ENCODE results near the gene GJD3.

GRCh38 chr17:40366861-40367518 lies 2.5 kb upstream of the GJD3 start:
- TF ChIP-seq CTCF (IDR thresholded peaks at IDR 0.05), result no peak
- TF ChIP-seq EZH2phosphoT487 (IDR thresholded peaks at IDR 0.05), result no peak
- TF ChIP-seq EZH2 (IDR thresholded peaks at IDR 0.05), result no peak

Data from neural progenitor cell (in vitro differentiated cells).